Measurements from ENCODE around the gene PREP.
"Not testable (repeated sequence)": the region's sequence is repeated elsewhere in the genome, so short reads cannot be mapped to it uniquely, and the experiment has no call there.

Gene PREP

DNA sequence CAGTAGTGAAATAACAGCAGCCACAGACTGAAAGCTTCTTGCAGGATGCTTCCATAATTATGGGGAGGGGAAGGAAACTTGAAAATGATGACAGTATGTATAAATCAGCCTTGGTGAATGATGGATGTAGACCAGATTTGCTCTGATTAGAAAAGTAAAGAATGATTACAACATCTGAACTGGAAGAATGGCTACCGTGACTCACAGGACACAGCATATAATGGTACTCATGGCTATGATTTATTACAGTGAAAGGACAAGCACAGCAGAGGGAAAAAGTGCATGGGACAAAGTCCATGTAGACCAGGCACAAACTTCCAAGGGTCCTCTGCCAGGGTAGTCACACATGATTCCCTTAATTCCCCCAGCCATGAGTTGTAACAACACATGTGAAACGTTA, 152.3 kb downstream of the PREP start:
- H3K27ac ChIP-seq (ENCODE audit: low read depth, low read length), result no peak overlapping the region
- H3K9me3 ChIP-seq (ENCODE audit: control insufficient read depth, insufficient read depth, low read length), result no peaks in the 10 kb centered on the region
- H3K27me3 ChIP-seq (ENCODE audit: control insufficient read depth, low read length), result no peaks in the 10 kb centered on the region
- H3K4me1 ChIP-seq (ENCODE audit: control insufficient read depth, low read length), result no peaks in the 10 kb centered on the region
- no peaks in the 10 kb centered on the region for H3F3A ChIP-seq (ENCODE audit: control insufficient read depth, insufficient read depth)
- no peak overlapping the region for H3K4me3 ChIP-seq (ENCODE audit: low read length)
- no peak overlapping the region for H3K4me2 ChIP-seq (ENCODE audit: low read length)
- H3K9me2 ChIP-seq (replicated peaks; ENCODE audit: control insufficient read depth, low read length), result no peaks in the 10 kb centered on the region
- H4K20me1 ChIP-seq (ENCODE audit: control insufficient read depth, insufficient read depth, low read depth, low read length), result no peaks in the 10 kb centered on the region
- H3K36me3 ChIP-seq (ENCODE audit: control insufficient read depth, low read length), result no peaks in the 10 kb centered on the region
- no peaks in the 10 kb centered on the region for H3K79me2 ChIP-seq (ENCODE audit: control insufficient read depth, low read length)
- TF ChIP-seq, protein P1, sequence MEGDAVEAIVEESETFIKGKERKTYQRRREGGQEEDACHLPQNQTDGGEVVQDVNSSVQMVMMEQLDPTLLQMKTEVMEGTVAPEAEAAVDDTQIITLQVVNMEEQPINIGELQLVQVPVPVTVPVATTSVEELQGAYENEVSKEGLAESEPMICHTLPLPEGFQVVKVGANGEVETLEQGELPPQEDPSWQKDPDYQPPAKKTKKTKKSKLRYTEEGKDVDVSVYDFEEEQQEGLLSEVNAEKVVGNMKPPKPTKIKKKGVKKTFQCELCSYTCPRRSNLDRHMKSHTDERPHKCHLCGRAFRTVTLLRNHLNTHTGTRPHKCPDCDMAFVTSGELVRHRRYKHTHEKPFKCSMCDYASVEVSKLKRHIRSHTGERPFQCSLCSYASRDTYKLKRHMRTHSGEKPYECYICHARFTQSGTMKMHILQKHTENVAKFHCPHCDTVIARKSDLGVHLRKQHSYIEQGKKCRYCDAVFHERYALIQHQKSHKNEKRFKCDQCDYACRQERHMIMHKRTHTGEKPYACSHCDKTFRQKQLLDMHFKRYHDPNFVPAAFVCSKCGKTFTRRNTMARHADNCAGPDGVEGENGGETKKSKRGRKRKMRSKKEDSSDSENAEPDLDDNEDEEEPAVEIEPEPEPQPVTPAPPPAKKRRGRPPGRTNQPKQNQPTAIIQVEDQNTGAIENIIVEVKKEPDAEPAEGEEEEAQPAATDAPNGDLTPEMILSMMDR (IDR thresholded peaks at IDR 0.05; ENCODE audit: low read depth, low read length, poor library complexity, severe bottlenecking), result no peak
- TF ChIP-seq EZH2phosphoT487 (IDR thresholded peaks at IDR 0.05; ENCODE audit: borderline replicate concordance, low read length), result no peak

DNA sequence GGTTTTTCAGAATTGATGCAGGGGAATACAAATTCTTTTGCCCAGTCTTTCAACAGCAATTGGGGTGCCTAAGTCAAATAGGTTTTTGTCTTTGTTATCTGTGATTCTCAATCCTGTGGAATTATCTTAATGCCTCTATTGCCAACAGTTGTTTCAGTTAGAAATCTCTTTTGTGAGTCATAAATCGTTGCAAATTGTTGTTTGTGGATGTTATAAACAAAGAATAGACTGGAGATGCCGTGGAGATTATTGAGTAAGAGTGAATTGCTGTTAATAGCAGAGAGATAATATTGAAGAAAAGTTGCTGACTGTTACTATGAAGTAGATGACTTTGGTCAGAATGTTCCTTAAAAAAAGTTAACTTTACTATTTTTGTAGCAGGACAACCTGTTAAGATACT, 159.4 kb downstream of the PREP start:
- Histone ChIP-seq H3K4me2 (ENCODE audit: low read length) (no peak overlapping the region), H3K4me3 (ENCODE audit: low read length) (no peak overlapping the region), H3F3A (ENCODE audit: control insufficient read depth, insufficient read depth) (no peaks in the 10 kb centered on the region), H4K20me1 (ENCODE audit: control insufficient read depth, insufficient read depth, low read depth, low read length) (no peaks in the 10 kb centered on the region), H3K79me2 (ENCODE audit: control insufficient read depth, low read length) (no peaks in the 10 kb centered on the region), H3K9me3 (ENCODE audit: control insufficient read depth, insufficient read depth, low read length) (no peaks in the 10 kb centered on the region), H3K9me2 (replicated peaks; ENCODE audit: control insufficient read depth, low read length) (no peaks in the 10 kb centered on the region), H3K27ac (ENCODE audit: low read depth, low read length) (no peak overlapping the region), H3K36me3 (ENCODE audit: control insufficient read depth, low read length) (no peaks in the 10 kb centered on the region), H3K4me1 (ENCODE audit: control insufficient read depth, low read length) (no peaks in the 10 kb centered on the region), H3K27me3 (ENCODE audit: control insufficient read depth, low read length) (no peaks in the 10 kb centered on the region)
- TF ChIP-seq, protein P1 (IDR thresholded peaks at IDR 0.05; ENCODE audit: low read depth, low read length, poor library complexity, severe bottlenecking), result no peak
- TF ChIP-seq EZH2phosphoT487 (IDR thresholded peaks at IDR 0.05; ENCODE audit: borderline replicate concordance, low read length), result no peak

DNA sequence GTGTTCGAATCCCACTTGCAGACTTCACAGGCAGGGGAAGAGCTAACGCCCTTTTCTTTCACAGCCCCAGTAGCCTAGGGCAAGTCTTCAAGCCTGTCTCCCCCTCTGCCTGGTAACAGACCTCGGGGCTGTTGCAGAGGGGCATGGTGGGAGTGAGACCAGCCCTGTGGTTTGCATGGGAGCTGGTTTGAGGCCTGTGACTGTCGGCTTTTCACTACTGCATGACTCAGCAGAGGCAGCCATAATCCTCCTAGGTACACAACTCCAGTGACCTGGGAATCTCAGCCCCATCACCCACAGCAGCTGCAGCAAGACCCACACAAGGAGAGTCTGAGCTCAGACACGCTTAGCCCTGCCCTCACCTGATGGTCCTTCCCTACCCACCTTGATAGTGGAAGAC, 167.7 kb downstream of the PREP start:
- H3K27me3 ChIP-seq (ENCODE audit: control insufficient read depth, low read length), result no peaks in the 10 kb centered on the region
- no peaks in the 10 kb centered on the region for H3K4me1 ChIP-seq (ENCODE audit: control insufficient read depth, low read length)
- no peaks in the 10 kb centered on the region for H4K20me1 ChIP-seq (ENCODE audit: control insufficient read depth, insufficient read depth, low read depth, low read length)
- H3K4me2 ChIP-seq (ENCODE audit: low read length), result no peak overlapping the region
- H3K79me2 ChIP-seq (ENCODE audit: control insufficient read depth, low read length), result no peaks in the 10 kb centered on the region
- TF ChIP-seq, protein P1 (IDR thresholded peaks at IDR 0.05; ENCODE audit: low read depth, low read length, poor library complexity, severe bottlenecking), result no peak
- no peak for TF ChIP-seq EZH2phosphoT487 (IDR thresholded peaks at IDR 0.05; ENCODE audit: borderline replicate concordance, low read length)
- no peaks in the 10 kb centered on the region for H3K36me3 ChIP-seq (ENCODE audit: control insufficient read depth, low read length)
- no peaks in the 10 kb centered on the region for H3K9me2 ChIP-seq (replicated peaks; ENCODE audit: control insufficient read depth, low read length)
- H3F3A ChIP-seq (ENCODE audit: control insufficient read depth, insufficient read depth), result no peaks in the 10 kb centered on the region
- H3K4me3 ChIP-seq (ENCODE audit: low read length), result no peak overlapping the region
- no peak overlapping the region for H3K27ac ChIP-seq (ENCODE audit: low read depth, low read length)
- H3K9me3 ChIP-seq (ENCODE audit: control insufficient read depth, insufficient read depth, low read length), result no peaks in the 10 kb centered on the region

DNA sequence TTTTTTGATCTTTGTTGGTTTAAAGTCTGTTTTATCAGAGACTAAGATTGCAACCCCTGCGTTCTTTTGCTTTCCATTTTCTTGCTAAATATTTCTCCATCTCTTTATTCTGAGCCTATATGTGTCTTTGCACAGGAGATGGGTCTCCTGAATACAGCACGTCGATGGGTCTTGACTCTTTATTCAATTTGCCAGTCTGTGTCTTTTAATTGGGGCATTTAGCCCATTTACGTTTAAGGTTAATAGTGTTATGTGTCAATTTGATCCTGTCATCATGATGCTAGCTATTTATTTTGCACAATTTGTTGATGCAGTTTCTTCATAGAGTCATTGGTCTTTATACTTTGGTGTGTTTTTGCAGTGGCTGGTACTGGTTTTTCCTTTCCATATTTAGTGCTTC, 171.1 kb downstream of the PREP start:
- not testable (repeated sequence) for H3K4me2 ChIP-seq (ENCODE audit: low read length); H3K4me3 ChIP-seq (ENCODE audit: low read length); H3K36me3 ChIP-seq (ENCODE audit: control insufficient read depth, low read length); H3K27me3 ChIP-seq (ENCODE audit: control insufficient read depth, low read length); H3K9me2 ChIP-seq (replicated peaks; ENCODE audit: control insufficient read depth, low read length); H3K4me1 ChIP-seq (ENCODE audit: control insufficient read depth, low read length); H3F3A ChIP-seq (ENCODE audit: control insufficient read depth, insufficient read depth); H3K27ac ChIP-seq (ENCODE audit: low read depth, low read length); H3K9me3 ChIP-seq (ENCODE audit: control insufficient read depth, insufficient read depth, low read length); H3K79me2 ChIP-seq (ENCODE audit: control insufficient read depth, low read length); H4K20me1 ChIP-seq (ENCODE audit: control insufficient read depth, insufficient read depth, low read depth, low read length)

All from DOHH2 (cell line).